ENCODE measurements around the gene BCL2.
"Not testable (repeated sequence)": the region's sequence is repeated elsewhere in the genome, so short reads cannot be mapped to it uniquely, and the experiment has no call there.

The BCL2 gene

DNA sequence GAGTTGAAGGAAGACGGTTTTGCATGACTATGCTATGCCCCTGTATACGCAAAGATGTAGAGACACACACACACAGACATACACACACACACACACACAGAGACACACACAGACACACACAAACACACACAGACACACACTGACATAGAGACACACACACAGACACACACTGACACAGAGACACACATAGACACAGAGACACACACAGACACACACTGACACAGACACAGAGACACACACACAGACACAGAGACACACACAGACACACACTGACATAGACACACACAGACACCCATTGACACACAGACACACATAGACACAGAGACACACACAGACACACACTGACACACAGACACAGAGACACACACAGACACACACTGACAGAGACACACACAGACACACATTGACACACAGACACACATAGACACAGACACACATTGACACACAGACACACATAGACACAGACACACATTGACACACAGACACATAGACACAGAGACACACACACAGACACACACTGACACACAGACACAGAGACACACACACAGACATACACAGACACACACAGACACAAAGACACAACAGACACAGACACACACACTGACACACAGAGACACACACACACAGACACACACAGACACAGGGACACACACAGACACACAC, 121.3 kb downstream of the BCL2 start:
- DNase-seq, result no peak

DNA sequence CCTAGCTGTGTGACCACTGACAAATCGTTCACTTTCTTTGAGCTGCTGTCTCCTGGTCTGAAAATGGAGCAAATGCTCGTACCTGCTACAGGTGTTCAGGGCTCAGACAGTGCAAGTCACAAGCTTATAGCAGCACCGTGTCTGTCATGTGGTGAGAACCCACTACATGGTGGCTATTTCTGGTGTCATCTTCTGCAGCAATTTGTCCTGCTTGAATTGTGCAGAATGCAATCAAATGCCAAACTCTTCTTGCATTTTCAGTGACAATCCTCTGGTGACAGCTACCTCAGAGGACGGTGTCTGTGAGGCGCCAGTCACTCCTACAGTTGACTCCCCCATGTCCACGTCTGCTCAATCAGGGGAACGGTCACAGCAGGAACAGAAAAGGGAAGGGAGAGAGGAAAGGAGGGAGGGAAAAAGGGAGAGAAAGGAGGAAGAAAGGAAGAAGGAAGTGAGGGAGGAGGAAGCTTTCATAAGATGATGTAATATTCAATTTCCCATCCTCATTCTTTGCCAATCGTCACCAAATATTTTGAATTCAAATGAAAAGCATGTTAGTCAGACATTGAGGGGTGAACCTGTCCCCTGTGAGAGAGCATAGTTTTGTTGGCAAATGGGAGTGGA, 122.2 kb downstream of the BCL2 start:
- no peak for DNase-seq

DNA sequence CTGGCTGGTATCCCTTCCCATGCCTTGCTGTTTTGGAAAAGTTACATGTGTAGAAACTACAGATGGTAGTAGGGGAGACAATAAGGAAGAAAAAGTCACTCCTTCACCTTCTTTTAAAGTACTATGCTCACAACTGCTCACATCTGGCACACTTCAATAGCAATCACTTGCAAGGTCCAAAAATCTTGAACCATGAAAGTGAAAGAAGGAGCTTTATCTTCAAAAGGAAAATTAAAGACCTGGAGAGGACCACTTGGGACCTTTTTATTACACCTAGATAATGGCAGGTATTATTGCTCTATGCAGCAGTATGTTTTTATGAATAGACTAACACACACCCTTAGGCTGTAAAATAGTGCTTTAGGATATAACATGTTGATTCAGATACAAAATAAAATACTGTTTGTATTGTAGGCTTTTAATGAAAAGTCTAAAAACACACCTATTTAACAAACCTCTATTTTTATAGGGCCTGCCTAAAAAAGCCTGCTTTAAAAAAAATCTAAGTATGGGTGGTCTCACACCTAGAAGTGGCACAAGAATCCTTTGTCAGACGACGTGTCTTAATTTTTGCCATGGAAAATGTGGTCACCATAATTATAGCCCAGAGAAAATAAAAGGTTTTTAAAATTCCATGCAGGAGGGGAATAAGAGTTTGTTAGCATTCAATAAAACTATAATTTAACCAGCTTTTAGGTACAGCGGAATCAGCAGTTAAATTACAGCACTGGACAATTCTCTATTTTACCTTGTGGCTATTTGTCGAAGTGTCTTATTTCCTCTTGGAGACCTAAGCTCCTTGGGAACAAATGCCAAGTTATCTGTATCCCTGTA, 124.0 kb downstream of the BCL2 start:
- no peak for DNase-seq

DNA sequence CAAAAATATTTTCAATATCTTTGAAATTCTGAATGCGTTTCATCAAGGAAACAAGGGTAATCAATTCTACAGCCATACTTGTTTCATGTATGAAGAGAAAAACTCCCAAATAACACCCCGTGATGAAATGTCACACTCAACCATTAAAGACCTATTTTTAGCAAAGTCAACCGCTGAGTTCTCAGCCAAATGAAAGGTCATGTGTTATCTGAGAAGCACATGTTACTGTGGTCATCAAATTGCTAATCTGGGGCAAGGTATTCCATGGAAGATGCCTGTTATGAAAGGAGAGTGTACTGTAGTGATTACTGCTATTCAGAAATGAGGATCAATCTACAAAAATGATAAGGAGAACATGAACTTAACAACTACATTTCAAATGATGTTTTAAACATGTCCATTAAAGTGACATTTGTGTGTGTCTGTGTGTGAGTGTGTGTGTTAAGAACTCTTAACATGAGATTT, 126.7 kb downstream of the BCL2 start:
- DNase-seq, result no peak

DNA sequence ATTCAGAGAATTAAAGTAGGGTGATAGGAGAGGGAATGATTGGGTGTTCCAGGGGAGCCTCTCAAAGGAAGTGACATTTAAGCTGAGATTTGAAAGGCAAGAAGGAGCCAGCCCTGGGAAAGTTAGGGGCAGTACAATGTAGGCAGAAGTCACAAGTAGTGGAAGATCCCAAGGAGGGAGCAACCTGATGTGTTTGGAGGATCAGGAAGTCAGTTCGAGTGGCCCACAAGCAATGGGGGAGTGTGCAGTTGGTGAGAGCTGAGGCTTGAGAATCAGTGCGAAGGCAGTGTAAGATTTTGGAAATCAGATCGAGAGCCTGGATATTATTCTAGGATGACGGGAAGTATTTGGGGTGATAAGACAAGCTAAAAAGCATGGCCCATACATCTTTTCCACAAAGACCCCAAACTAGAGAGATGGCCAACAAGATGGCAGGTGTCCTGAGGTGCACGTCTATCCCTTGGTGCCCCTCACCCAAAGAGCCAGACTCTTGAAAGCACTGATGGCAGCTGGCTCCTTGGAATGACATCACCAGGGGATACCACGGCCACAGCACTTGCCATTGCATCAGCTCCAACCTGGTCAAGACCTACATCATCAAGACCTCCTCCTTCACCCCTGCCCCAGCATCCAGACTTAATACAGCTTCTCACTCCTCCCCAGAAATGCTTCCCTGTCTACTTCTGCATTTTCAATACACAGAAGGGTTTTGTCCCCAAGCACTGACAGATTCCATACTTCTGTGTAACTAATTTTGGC, 127.3 kb downstream of the BCL2 start:
- no peak for DNase-seq

DNA sequence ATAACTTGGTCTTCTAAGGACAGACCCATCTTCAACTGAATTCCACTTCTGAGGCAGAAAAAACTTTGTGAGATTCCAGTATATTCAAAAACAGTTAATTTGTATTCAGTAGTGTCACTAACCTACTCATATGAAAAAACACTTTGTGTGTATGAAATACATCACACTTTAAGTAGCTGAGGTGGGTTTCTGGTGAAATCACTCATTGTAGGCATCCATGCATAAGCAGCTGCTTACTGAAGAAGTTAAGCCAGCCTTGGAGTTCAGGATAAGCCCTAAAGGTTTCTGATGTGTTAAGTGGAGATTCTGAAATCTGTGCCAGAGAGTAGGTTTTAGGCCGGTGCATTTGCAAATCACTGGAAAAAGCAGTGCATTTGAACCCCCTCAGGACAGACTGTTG, 128.2 kb downstream of the BCL2 start:
- no peak for DNase-seq

DNA sequence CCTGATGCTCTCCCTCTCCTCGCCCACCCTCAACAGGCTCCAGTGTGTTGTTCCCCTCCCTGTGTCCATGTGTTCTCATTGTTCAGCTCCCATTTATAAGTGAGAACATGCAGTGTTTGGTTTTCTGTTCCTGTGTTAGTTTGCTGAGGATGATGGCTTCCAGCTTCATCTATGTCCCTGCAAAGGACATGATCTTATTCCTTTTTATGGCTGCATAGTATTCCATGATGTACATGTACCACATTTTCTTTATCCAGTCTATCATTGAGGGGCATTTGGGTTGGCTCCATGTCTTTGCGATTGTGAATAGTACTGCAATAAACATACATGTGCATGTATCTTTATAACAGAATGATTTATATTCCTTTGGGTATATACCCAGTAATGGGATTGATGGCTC, 128.7 kb downstream of the BCL2 start:
- DNase-seq, result not testable (repeated sequence)

DNA sequence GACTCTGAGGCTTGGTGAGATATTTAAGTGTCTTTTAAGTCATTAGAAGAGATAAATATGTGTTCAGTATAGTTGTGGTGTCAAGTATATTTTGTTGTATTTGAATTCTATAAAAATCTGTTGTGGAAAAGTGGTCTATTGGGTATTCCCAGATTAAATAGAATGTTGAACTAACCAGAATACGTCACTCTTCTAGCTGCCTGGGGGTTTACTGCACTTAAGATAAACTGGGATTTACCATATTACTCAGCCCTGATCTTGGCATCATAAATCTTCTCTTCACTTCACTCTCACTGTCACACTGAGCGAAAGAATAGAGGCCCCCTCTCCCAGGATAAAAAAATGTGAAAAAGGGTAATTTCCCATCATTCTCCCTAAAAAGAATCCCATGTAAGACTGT, 129.8 kb downstream of the BCL2 start:
- no peak for DNase-seq

DNA sequence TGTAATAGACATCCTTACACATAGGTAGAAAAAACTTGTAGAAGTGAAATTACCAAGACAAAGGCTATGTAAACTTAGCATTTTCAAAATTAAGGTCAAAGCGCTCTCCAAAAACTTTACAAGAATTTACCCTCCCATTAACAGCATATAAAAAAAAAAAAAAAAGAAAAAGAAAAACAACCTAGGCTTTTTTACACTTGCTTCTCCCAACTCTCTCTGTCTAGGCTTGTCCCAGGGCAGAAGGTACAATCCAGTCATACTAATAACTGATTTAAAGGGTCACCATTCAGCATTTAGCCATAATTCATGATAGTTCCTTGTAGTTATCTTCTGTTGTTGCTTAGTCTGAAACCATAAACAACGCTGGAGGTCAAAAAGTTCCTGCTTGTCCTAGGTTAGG, 130.5 kb downstream of the BCL2 start:
- no peak for DNase-seq

DNA sequence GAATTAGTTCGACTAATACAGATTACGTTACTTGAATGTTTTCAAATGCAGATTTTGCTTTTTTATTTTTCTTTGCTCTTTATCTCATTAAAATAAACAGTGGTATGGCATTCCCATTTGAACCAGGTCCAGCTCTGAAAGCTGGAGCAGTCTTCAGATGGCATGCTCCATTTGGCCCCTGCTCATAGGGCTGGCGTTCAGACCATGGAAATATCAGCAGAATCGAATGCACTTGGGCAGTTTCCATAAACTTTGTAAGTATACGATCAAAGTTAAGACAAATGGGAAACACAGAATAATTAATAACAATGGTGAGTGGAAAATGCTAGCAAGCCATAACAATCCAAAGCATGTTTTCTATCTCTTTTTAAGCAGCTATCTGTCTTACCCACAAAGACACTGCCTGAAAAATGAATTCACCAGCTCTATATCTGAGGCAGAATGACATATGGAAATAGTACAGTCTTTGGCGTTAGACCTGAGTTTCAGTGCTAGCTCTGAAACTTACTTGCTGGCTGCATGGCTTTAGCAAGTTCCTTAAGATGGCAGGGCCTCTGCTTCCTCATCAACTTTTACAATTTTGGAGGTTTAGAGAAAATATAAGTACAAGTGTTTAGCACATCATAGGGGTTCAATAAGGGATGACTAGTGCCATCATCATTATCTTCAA, 131.6 kb downstream of the BCL2 start:
- DNase-seq, result no peak

DNA sequence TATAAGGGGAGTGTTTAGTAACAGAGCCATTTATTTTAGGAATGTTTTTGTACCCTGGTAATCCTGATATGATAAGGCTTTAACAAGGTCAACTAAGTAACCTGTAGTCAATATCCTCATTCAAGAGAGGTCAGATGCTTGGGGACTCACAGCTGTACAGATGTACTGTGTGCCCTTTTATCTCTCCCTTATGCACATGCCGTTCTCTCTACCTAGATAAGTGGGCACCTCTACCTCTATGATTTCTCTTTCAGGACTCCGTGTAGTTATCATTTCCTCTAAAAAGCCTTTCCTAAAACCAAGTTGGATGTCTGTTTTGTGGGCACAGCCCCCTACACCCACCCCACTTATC, 132.4 kb downstream of the BCL2 start:
- no peak for DNase-seq

DNA sequence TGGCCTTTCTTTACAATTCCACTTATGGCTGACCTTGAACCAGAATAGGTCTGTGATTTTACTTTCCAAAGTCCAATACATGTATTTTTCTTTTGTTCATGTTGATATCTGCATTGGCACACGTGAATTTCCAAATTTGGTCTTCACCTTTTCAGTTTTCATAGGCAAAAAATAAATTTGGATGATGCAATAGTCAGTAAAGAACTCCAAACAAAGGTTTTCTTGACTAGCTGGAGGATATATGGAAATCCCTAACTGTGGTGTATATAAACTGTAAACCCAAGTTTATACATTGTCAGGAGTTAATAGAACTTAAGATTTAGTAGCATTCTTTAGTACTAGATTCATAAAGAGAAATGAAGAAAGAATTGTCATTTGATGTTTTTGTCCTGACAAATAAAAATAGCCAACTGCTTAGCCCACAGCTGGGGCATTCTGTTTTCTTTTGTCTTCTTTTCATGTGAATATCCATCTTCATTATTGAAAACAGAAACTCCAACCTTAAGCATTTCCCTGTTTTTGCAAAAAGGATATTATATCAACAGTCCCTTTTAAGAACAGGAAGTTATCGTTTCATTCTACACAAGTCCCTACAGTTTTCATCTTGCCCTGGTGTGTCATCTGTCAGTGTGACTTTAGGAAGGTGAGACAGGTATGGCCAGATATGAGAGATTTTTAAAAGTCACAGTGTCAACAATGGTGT, 132.9 kb downstream of the BCL2 start:
- no peak for DNase-seq

DNA sequence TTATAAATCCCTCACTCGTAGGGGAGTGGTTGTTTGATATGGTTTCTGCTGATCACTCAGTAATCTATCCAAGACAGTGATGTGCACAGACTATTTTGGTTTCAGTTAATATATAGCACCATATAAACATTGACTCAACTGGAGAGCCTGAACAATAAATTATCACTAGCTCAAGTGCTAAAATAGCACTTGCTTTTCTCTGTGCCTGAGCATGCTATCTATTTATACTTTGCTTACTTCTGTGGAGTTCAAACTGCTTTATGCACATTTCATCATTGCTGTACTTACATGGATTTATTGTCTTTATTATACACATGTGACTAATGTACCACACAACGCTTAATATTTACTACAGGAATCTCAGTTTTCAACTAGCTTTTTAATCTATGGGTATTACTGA, 133.6 kb downstream of the BCL2 start:
- DNase-seq, result no peak

DNA sequence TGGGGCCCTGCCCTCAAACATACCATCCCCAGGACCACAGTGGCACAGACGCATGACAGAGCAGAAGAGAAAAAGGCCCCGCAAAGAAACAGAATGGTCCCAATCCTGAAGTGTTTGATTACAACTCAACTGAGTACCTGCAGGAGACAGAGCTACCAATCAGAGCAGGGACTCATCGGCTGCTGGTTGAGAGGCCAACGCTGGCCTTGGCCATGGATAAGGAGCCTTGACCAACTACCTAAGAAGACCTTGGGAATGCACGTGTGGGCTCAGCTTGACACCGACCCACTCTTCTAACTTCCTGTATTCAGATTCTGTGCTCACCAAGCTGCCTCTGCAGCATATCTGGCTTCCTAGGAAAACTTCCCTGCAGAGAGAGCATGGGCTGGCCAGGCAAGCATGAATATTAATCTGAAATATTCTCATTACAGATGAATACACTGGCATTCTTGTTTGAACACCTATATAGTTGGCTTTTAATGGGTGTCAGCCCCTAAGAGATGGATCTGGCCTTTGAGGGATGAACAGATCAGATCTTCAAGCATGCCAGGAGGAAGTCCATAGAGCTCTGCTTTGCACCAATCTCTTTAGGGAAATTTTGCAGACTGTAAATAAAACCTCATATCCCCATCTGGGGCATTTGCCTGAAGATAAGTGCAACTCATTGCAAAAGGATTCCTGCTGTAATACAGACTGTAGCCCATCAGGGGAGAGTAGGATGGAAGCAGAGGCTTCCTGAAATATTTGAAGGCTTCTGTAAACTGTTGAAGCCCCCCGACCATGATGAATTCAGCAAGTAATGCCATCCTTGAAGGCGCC, 135.4 kb downstream of the BCL2 start:
- no peak for DNase-seq

DNA sequence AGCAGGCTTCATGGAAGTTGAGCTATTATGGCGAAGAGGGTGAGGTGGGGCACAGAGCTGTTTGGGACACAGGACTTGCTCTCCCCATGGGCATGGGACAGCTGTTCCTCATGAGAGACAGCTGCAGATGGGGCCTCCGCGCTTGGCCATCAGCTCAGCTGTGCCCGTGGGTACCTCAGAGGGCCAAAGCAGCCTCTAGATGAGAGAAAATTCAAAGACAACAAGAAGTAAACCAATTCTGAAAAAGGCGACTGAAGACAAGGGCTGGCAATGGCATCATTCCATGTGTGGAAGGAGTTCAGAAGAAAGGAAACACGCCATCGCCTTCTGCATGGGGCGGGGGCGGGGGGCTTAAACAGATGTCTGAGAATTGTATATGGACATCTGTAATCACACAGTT, 136.2 kb downstream of the BCL2 start:
- DNase-seq, result no peak

DNA sequence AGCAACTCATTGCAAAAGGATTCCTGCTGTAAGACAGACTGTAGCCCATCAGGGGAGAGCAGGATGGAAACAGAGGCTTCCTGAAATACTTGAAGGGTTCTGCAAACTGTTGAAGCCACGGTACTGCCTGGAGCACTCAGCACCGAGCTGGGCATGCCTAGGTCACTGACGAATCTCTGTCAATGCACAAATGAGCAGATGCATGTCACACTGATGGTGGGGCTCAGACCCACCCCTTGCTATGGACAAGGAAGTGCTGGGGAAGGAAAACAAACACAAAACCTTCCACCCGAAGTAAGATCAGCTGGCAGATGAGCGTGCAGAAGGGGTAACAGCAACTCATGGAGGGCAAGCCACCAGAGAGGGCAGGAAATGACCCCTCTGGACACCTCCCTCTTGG, 136.7 kb downstream of the BCL2 start:
- no peak for DNase-seq

DNA sequence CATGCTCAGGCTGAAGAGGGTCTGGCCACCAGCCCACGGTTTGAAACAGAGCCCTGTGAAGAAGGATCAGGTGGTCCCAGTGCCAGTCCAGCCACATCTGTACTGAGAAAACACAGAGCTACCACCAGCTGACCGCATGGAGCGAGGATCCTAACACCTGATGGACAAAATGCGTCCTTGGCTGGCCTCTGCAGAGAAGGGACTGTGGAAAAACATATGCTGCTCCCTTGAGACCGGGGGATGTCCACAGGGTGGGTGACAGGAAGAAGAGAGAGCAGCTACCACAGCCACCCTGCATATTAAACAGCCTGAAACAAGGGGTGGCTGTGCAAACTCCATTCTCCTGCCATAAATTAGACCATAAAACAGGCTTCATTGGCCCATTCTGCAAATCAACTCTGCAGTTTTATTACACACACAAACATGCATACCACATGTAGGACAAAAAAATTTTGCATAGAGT, 137.2 kb downstream of the BCL2 start:
- no peak for DNase-seq

DNA sequence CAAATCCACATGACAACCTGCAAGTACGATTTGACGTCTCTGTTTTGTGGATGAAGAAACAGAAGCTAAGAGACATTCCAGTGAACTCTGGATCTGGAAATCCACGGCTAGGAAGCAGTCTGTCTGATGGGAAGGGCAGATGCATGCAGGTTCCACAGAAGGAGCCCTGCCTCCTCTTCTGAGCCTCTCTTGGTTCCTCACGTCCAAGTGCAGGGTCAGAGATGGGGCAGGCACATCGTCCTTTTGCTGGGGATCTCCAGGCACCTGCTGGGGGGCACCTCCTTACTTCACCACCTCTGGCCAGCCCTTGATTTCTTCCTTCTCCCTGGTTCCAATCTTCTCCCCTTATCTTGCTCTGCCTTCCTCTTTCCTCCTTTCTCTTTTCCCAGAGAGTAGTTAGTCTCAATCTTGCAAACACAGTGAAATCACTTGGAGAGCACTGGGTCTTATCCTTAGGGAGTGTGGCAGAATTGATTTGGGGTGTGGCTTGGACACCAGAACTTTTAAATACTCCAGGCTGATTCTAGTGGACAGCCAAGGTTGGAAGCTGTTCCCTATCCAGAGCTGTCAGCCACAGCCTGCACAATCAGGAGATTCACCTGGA, 137.8 kb downstream of the BCL2 start:
- no peak for DNase-seq

DNA sequence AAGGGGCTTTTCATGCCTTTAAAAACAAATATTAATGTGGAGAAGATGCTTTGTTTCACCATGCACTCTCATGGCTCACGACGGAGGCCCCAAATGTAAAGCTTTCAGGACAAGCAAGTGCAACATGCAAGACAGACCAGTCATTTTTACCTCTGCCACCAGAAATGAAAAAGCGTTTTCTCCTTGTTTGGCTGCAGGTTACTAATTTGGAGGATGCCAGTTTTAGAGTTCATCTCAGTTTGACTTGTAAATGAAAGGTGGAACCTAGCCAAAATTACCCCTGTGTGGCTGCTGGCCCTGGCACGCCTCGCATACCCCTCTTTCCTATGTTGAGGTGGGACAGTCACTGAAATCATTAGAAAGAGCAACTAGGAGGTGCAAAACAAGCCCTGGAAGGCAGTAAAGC, 138.6 kb downstream of the BCL2 start:
- no peak for DNase-seq

DNA sequence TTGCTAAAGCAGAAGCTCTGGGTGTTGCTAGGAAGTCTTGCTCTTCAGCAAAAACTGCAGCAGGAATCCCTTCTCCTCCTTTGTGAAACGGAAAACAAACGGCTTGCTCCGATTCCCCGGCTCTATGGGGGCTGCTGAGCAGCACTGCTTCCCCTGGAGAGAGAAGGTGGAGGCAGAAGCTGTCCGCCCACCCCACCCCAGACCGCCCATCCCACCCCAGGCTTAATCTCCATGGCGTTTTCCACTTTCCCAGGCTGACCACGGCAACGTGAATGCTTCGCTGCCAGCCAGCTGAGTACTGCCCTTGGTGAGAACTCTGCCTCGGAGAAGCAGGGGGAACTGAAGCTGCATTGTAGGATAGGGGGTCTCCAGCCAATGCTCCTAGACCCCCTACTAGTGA, 139.2 kb downstream of the BCL2 start:
- DNase-seq, result no peak

DNA sequence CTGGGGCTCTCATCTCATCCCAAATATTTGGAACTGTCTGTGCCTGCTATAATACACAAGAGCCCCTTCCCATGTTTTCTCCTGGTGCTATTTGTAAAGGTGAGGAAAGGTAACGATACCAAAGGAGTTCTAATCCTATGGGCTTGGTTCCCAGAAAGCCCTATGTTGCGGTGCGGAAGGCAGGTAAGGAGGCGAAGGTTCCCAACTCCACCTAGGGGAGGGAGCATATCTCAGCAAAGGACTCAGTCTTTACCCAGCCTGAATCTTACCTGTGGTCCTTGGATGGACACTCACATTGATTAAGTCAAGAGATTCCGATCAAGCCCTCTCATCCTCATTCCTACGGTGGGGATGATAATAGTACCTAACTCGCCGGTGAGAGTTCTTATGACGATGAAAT, 140.1 kb downstream of the BCL2 start:
- no peak for DNase-seq
